Glutamatergic neuron (in vitro differentiated cells): ENCODE data around the gene INS. TPM values are rescaled to one million over a fixed set of nuclear protein-coding genes. Genes with fewer than 3 reads are reported as not detected.

ENCODE experiments used
- DNase-seq: peaks from one replicate; pipeline ENCODE4 v3.0.0; 2022
- H3K27ac Mint-ChIP-seq: one replicate; pipeline ENCODE4 v1.8.0; 2020; ENCODE audit warnings: mild to moderate bottlenecking, mixed read lengths, inconsistent platforms; ENCODE audit not compliant: unreplicated experiment
- H3K27me3 Mint-ChIP-seq: one replicate; pipeline ENCODE4 v1.8.0; 2020; ENCODE audit warnings: mild to moderate bottlenecking, moderate library complexity, mixed read lengths, inconsistent platforms; ENCODE audit not compliant: unreplicated experiment
- H3K36me3 Mint-ChIP-seq: one replicate; pipeline ENCODE4 v1.8.0; 2020; ENCODE audit warnings: mild to moderate bottlenecking, mixed read lengths, inconsistent platforms; ENCODE audit not compliant: unreplicated experiment
- H3K4me1 Mint-ChIP-seq: one replicate; pipeline ENCODE4 v1.8.0; 2020; ENCODE audit warnings: mild to moderate bottlenecking, low read depth, mixed read lengths, inconsistent platforms; ENCODE audit not compliant: unreplicated experiment
- H3K4me3 Mint-ChIP-seq: one replicate; pipeline ENCODE4 v1.8.0; 2020; ENCODE audit warnings: mild to moderate bottlenecking, mixed read lengths, inconsistent platforms; ENCODE audit not compliant: unreplicated experiment
- H3K9me3 Mint-ChIP-seq: one replicate; pipeline ENCODE4 v1.8.0; 2020; ENCODE audit warnings: mild to moderate bottlenecking, moderate library complexity, mixed read lengths, inconsistent platforms; ENCODE audit not compliant: unreplicated experiment
- total RNA-seq: library from RNA; stranded (reverse); fragmentation: NEBNext Ultra II Directional; extraction: Animal tissue kit (Norgen Biotek cat#: 25700); gene quantifications from one replicate; pipeline ENCODE4 v1.2.1, GENCODE V29; 2021; ENCODE audit not compliant: unreplicated experiment
- TF ChIP-seq, protein P1 (sequence below): fragments of 200-600 bp; sonication (generic); IDR thresholded peaks from one replicate; pipeline ENCODE4 v1.5.0; 2021; ENCODE audit not compliant: partially characterized antibody, unreplicated experiment

INS gene
- total RNA-seq, 1 donor from 2014 or later: not detected

DNA sequence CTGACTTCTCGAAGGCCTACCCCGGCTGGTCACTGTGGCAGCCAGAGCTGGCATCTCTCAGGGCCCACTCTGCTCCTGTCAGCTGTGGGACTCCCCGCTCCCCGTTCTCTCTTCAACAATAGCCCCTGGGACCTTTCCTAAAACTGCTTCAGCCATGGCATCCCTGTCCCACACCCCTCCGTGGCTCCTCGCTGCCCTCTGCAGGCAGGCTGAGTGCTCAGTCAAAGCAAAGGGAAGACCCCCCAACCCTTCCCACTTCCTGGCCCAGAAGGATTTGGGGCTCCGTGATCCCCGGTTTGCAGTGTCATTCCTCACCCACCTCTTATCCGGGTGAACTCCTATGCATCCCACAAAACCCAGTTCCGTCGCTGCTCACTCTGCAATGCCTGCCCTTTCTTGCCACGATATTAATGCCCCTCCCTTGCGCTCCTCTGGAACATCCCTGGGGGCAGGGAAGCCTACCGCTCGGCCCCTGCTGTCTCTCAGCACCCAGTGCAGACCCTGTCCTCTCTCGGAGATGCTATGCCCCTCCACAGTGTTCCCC, 12.2 kb upstream of the INS start:
- H3K36me3 Mint-ChIP-seq: no peaks in the 10 kb centered on the region
- no peaks in the 10 kb centered on the region for H3K4me1 Mint-ChIP-seq
- no peaks in the 10 kb centered on the region for H3K9me3 Mint-ChIP-seq
- peaks cover 8% of the 10 kb centered on the region for H3K27me3 Mint-ChIP-seq
- TF ChIP-seq, protein P1, sequence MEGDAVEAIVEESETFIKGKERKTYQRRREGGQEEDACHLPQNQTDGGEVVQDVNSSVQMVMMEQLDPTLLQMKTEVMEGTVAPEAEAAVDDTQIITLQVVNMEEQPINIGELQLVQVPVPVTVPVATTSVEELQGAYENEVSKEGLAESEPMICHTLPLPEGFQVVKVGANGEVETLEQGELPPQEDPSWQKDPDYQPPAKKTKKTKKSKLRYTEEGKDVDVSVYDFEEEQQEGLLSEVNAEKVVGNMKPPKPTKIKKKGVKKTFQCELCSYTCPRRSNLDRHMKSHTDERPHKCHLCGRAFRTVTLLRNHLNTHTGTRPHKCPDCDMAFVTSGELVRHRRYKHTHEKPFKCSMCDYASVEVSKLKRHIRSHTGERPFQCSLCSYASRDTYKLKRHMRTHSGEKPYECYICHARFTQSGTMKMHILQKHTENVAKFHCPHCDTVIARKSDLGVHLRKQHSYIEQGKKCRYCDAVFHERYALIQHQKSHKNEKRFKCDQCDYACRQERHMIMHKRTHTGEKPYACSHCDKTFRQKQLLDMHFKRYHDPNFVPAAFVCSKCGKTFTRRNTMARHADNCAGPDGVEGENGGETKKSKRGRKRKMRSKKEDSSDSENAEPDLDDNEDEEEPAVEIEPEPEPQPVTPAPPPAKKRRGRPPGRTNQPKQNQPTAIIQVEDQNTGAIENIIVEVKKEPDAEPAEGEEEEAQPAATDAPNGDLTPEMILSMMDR: no peak
- no peak overlapping the region for H3K4me3 Mint-ChIP-seq
- no peak overlapping the region for H3K27ac Mint-ChIP-seq
- DNase-seq: no peak

DNA sequence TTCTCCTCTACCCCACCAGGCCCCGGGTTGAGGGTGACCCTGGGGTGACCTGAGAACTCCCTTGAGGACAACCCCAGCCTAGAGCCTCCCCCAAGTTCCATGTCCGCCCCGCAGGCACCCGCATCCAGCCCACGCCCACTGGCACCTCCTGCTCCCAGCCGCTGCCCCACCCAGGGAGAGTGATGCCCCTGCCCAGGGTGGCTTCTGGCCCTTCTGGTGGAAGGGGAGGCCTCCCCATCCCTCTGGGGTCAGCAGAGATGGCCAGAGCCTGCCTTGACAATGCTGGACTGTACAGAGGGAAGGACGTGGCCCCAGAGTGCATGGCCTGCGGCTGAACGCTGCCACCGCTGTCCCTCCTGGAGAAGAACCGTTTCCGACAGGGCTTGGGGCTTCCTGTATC, 11.7 kb upstream of the INS start:
- H3K4me1 Mint-ChIP-seq: no peaks in the 10 kb centered on the region
- no peak overlapping the region for H3K27ac Mint-ChIP-seq
- no peak for DNase-seq
- no peak overlapping the region for H3K4me3 Mint-ChIP-seq
- no peaks in the 10 kb centered on the region for H3K36me3 Mint-ChIP-seq
- TF ChIP-seq, protein P1: no peak
- peaks cover 8% of the 10 kb centered on the region for H3K27me3 Mint-ChIP-seq
- peaks cover 2% of the 10 kb centered on the region for H3K9me3 Mint-ChIP-seq

DNA sequence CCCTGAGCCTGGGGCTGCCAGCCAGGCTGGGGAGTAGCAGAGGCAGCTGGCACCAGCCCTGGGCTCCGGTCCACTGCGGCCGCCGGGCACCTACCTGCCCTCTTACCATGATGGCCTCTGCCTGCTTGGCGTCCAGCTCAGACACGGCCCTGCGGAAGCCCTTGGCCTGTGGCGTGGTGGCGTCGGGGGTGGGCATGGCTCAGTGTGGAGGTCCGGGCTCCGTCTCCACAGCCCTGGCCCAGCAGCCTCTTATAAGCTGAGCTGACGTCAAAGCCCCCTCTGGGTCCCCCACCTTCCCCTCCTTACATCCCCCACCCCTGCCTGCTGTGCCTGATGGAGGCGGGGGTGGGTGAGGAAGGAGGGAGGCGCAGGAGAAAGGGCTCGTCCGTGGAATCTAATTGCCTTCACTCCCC, 10.6 kb upstream of the INS start, which contains the start of gene TH:
Gene TH, minus strand, starts transcription at position 225 of the 413 bp plus-strand sequence. Its CDS starts 29 bp downstream, at position 196.
- peaks cover 2% of the 10 kb centered on the region for H3K9me3 Mint-ChIP-seq
- H3K27ac Mint-ChIP-seq: no peak within 1 kb of the TSS
- no peak for DNase-seq
- no peaks in the 10 kb centered on the region for H3K4me1 Mint-ChIP-seq
- H3K36me3 Mint-ChIP-seq: no peaks in the 10 kb centered on the region
- H3K4me3 Mint-ChIP-seq: no peak within 1 kb of the TSS
- TF ChIP-seq, protein P1: no peak
- H3K27me3 Mint-ChIP-seq: peaks cover 8% of the 10 kb centered on the region

DNA sequence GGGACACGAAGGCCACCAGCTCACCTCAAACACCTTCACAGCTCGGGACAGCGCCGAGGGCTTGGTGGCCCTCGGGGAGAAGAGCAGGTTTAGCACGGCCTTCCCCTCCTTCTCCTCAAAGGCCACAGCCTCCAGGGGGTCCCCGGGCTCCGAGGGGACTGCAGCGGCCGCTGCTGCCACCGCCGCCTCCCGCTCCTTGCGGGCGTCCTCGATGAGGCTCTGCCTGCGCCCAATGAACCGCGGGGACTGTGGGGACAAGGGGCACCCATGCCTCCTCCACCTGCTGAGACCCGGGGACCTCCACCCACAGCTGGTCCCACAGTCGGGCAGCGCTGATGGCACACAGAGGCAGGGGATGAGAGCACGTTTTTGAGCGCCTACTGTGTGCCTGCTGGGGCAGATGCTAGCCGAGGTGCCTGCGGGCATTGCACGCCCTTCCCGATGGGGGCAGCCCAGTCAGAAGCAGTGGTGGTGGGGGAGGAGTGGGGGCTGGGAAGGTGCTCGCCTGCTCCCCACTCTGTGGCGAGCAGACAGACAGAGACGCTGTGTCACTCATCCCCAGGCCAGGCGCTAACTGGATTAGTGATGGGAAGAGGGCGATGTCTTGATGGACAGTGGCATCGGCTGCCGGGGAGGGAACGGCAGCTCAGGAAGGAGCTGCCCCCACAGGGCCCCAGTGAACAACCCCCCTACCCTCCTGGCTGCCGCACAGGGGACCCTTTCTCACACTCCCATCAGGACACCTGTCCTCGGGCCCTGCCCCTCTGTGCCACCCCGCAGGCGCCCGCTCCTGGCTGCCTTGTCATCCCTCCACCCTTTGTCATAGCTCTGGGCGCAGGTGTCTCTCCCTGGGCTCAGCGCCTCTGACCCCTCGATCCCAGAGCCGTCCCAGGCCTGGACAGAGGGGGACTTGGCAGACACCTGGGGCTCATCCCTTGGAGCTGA, 8.9 kb upstream of the INS start:
- H3K36me3 Mint-ChIP-seq: no peaks in the 10 kb centered on the region
- no peaks in the 10 kb centered on the region for H3K4me1 Mint-ChIP-seq
- DNase-seq: no peak
- H3K27me3 Mint-ChIP-seq: peaks cover 5% of the 10 kb centered on the region
- peaks cover 2% of the 10 kb centered on the region for H3K9me3 Mint-ChIP-seq
- H3K4me3 Mint-ChIP-seq: no peak overlapping the region
- no peak overlapping the region for H3K27ac Mint-ChIP-seq
- TF ChIP-seq, protein P1: no peak

DNA sequence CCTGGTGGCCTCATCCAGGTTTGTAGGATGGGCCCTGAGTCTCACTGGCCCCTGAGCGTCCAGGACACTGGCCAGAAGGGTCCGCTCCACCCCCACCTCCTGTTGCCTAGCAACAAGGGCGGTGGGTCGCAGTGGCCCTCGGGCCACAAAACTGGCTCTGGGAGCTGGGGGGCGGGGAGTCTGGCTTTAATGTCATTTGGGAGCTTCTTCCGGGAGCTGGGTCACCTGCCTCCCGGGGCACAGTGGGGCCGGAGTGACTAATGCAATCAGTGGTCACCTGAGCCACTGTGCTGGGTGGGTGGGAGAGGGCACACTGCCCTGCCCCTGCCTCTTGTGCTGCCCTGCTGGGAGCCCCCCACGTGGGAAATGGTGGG, 8.0 kb upstream of the INS start:
- Mint-ChIP-seq H3K36me3 (no peaks in the 10 kb centered on the region), H3K9me3 (peaks cover 2% of the 10 kb centered on the region), H3K27me3 (peaks cover 5% of the 10 kb centered on the region), H3K4me1 (no peaks in the 10 kb centered on the region), H3K27ac (no peak overlapping the region), H3K4me3 (no peak overlapping the region)
- TF ChIP-seq, protein P1: no peak
- no peak for DNase-seq
